Measurements from ENCODE around the gene NELL2.
"Not testable (repeated sequence)": the region's sequence is repeated elsewhere in the genome, so short reads cannot be mapped to it uniquely, and the experiment has no call there.

Gene NELL2

DNA sequence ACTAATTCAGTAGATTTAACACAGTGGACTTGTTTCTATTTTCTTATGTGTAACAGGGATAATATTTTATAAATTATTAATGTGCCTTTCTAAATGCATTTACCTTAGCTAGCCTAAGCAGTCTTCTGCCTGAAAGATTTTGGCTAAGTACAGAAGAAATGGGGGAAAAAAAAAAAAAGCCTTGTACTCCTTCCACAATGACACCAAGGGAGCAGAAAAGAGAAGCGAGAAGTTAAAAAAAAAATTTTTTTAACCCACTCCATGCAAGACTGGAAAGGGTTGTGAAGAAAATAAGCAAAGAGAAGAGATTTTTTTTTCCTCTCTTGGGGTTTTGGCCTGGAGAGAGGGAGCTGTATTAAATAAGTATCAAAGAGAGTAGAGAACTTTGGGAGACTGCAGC lies 28.7 kb downstream of the NELL2 start:
- TF ChIP-seq, protein P1, sequence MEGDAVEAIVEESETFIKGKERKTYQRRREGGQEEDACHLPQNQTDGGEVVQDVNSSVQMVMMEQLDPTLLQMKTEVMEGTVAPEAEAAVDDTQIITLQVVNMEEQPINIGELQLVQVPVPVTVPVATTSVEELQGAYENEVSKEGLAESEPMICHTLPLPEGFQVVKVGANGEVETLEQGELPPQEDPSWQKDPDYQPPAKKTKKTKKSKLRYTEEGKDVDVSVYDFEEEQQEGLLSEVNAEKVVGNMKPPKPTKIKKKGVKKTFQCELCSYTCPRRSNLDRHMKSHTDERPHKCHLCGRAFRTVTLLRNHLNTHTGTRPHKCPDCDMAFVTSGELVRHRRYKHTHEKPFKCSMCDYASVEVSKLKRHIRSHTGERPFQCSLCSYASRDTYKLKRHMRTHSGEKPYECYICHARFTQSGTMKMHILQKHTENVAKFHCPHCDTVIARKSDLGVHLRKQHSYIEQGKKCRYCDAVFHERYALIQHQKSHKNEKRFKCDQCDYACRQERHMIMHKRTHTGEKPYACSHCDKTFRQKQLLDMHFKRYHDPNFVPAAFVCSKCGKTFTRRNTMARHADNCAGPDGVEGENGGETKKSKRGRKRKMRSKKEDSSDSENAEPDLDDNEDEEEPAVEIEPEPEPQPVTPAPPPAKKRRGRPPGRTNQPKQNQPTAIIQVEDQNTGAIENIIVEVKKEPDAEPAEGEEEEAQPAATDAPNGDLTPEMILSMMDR (IDR thresholded peaks at IDR 0.05; ENCODE audit: low read depth, low read length) = no peak
- no peak overlapping the region for H3K4me3 ChIP-seq (ENCODE audit: low read depth, low read length)

DNA sequence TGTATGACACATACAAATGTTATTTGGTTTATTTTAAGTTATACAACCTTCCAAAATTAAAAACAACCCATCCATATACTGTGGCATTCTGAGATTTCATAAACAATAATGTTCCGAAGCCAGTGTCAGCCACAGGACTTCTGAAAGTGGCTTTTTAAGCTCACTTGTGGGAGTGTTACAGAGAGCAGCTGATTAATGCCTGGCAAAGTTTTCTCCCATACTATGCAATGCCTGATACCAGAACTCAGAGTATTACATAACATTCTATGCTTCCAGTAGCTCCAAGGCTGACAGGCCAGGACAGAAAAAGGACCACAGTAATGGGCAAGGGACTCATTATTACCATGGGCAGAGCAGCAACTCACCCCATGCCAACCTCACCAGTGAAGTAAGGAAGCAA lies 29.3 kb downstream of the NELL2 start:
- H3K4me3 ChIP-seq (ENCODE audit: low read depth, low read length) = no peak overlapping the region
- TF ChIP-seq, protein P1 (IDR thresholded peaks at IDR 0.05; ENCODE audit: low read depth, low read length) = no peak

DNA sequence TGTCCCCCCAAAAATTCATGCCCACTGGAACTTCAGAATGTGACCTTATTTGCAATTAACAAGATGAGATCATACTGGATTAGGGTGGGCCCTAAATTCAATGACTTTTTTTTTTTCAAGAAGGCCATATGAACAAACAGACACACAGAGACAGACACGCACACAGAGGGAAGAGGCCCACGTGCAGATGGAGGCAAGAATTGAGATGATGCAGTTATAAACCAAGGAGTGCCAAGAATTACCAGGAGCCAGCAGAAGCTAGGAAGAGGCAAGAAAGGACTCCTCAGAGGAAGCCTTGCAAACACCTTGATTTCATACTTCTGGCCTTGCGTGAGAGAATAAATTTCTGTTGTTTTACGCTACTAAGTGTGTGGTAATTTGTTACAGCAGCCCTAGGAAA lies 33.4 kb downstream of the NELL2 start:
- TF ChIP-seq, protein P1 (IDR thresholded peaks at IDR 0.05; ENCODE audit: low read depth, low read length) = no peak
- no peak overlapping the region for H3K4me3 ChIP-seq (ENCODE audit: low read depth, low read length)

DNA sequence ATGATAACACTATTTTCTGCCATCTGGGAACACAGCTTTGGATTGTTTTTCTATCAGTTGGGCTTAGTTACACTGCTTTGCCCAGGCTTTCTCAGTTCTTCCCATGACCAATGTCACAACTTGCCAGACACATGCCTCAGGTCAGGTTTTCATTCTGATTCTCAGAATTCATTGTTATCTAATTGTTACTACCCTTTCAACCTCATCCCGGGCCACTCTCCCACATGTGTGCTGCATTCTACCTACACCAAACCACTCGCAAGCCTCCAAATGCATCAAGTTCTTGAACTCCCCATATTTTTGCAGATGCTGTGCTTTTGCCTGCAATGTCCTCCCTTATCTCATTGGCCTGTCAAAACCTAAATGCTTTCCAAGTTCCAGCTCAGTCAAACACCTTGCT lies 36.3 kb downstream of the NELL2 start:
- no peak overlapping the region for H3K4me3 ChIP-seq (ENCODE audit: low read depth, low read length)
- TF ChIP-seq, protein P1 (IDR thresholded peaks at IDR 0.05; ENCODE audit: low read depth, low read length) = no peak

DNA sequence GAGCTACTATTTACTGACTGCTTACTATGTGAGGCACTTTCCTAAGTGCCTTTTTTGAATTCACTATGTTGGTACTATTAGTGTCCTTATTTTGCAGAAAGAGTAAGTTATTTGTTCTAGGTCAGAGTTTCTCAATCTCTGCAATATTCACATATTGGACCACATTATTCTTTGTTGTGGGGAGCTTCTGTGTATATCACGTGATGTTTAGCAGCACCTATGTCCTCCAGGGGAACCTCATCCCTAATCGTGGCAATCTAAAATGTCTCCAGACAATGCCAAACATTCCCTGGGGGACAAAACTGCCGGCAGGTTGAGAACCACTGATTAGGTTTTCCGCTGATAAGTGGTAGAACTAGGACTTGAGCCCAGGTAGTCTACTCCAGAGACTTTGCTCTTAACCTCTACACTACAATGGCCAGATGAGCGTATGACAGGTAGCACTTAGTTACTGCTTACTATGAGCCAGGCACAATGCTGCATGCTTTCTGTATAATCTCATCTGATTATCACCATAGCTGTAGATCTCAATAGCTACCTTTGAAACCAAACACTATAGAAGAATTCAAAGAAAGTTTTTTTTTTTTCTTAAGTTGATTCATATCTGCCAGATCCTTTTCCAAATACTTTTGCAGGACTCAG lies 38.9 kb downstream of the NELL2 start:
- H3K4me3 ChIP-seq (ENCODE audit: low read depth, low read length) = no peak overlapping the region
- TF ChIP-seq, protein P1 (IDR thresholded peaks at IDR 0.05; ENCODE audit: low read depth, low read length) = no peak

DNA sequence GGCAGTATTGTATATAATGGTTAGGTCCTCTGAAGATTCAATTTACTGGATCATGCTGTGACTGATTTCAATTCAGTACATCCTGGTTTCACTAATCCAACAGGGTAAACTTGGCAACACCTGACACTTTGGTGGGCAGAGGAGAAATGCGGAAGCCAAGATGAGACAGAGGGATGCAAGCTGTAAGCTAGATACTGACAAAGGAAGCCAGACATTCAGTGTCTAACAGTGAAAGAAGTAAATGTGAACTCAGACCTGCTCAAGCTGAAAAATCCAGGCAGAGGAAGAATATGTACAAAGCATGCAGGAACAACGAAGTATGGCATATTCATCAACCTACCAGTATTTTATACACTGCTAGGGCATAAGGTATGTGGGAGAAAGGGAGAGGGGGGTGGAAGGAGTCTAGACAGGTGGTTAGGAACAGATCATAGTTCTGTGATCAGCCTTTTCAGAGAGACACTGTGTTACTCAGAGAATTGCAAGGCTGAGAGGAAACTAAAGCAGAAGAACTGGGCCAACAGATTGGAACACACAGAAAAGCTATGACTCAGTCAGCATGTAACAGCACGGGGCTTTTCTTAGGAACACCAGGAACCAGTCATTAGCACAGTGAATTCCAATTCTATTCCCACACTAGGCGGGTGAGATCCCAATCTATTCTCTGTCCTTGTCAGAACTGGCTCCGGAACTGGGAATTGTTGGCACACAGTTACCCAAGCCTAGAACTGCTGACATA lies 40.3 kb downstream of the NELL2 start:
- H3K4me3 ChIP-seq (ENCODE audit: low read depth, low read length) = no peak overlapping the region
- TF ChIP-seq, protein P1 (IDR thresholded peaks at IDR 0.05; ENCODE audit: low read depth, low read length) = no peak

DNA sequence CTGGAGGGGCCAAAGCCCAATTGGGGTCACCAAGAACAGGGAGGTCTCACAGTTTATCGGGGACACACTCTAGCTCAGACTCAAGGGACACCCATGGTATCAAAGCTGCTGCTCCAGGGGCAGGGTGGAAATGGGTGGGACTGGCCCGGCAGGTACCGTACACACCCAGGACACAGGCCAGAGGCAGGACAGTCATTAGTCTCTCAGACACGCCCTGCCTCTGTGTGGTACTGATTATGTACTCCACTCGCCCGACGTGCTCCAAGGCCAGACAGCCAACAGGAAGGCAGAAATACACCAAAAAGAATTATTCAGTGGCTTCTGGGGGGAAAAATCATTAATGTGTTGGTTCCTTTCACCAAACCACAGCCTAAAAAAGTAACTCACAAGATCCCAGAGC lies 41.1 kb downstream of the NELL2 start:
- H3K4me3 ChIP-seq (ENCODE audit: low read depth, low read length) = not testable (repeated sequence)
